Spinal cord (tissue), 10 donors: Measurements from ENCODE around the gene MTCL1. TPM values are rescaled to one million over a fixed set of nuclear protein-coding genes. Genes with fewer than 3 reads are reported as not detected.

ENCODE experiments used
- DNase-seq, 6 donors: peaks; one replicate each; pipeline versions ENCODE4 v3.0.0 to v3.0.0-alpha.2; 2013 to 2015; ENCODE audit warnings: low spot score in 6 of 6, low read depth in 4 of 6
- H3K27ac ChIP-seq: one replicate; pipeline ENCODE4 v1.5.1; 2013; ENCODE audit warnings: low read depth, low read length, control low read depth
- H3K27me3 ChIP-seq: one replicate; pipeline ENCODE4 v1.6.1; 2013; ENCODE audit warnings: low read length; ENCODE audit not compliant: control insufficient read depth, insufficient read depth
- H3K36me3 ChIP-seq: one replicate; pipeline ENCODE4 v1.6.1; 2013; ENCODE audit warnings: low read length; ENCODE audit not compliant: control insufficient read depth, insufficient read depth
- H3K4me1 ChIP-seq: one replicate; pipeline ENCODE4 v1.6.1; 2013; ENCODE audit warnings: low read length; ENCODE audit not compliant: control insufficient read depth, insufficient read depth
- H3K4me3 ChIP-seq: one replicate; pipeline ENCODE4 v1.5.1; 2013; ENCODE audit warnings: low read depth, low read length, control low read depth
- H3K9me3 ChIP-seq: one replicate; pipeline ENCODE4 v1.6.1; 2013; ENCODE audit warnings: low read length; ENCODE audit not compliant: control insufficient read depth, insufficient read depth
- WGBS: methylation state at CpG from one replicate; pipeline ENCODE4 v1.1.5; 2013; ENCODE audit warnings: missing lambda C conversion rate; ENCODE audit not compliant: insufficient coverage; 5-methylcytosine and 5-hydroxymethylcytosine counted together
- polyA plus RNA-seq, 2 donors: library from polyadenylated mRNA; unstranded; fragments of 120-200 nt; gene quantifications; one replicate each; pipeline ENCODE4 v1.2.1, GENCODE V29; 2013; ENCODE audit not compliant: insufficient read length in 2 of 2
- total RNA-seq, 2 donors: library from RNA; depleted of rRNA in 1 of 2; stranded (reverse); fragments of 120-200 nt in 1 of 2; fragments of >200 nt in 1 of 2; gene quantifications; one replicate each; pipeline versions ENCODE4 v1.2.3 to v1.2.4, GENCODE V29; 2013 to 2014
- donor health status: healthy.

The MTCL1 gene
- total and polyA plus RNA-seq, 4 donors = 11.3 to 24.8 (median 19.2) TPM

GRCh38 chr18:8721094-8721669 lies 15.8 kb downstream of the MTCL1 start:
- Histone ChIP-seq H3K4me3 (no peak overlapping the region), H3K9me3 (no peaks in the 10 kb centered on the region), H3K4me1 (no peaks in the 10 kb centered on the region), H3K36me3 (peaks cover 7% of the 10 kb centered on the region), H3K27ac (no peak overlapping the region), H3K27me3 (no peaks in the 10 kb centered on the region)
- no peak for DNase-seq
- WGBS = 75% methylated on average over 8 of the region's 9 CpGs

GRCh38 chr18:8721716-8722115 lies 16.4 kb downstream of the MTCL1 start:
- no peaks in the 10 kb centered on the region for H3K27me3 ChIP-seq
- no peaks in the 10 kb centered on the region for H3K4me1 ChIP-seq
- H3K4me3 ChIP-seq = no peak overlapping the region
- no peak for DNase-seq
- H3K36me3 ChIP-seq = peaks cover 10% of the 10 kb centered on the region
- no peaks in the 10 kb centered on the region for H3K9me3 ChIP-seq
- H3K27ac ChIP-seq = no peak overlapping the region
- 58% methylated on average over 2 of the region's 5 CpGs for WGBS

GRCh38 chr18:8722946-8723820 lies 17.8 kb downstream of the MTCL1 start:
- H3K27ac ChIP-seq = no peak overlapping the region
- H3K27me3 ChIP-seq = no peaks in the 10 kb centered on the region
- no peaks in the 10 kb centered on the region for H3K9me3 ChIP-seq
- 91% methylated on average over 10 of the region's 13 CpGs for WGBS
- peaks cover 10% of the 10 kb centered on the region for H3K36me3 ChIP-seq
- H3K4me1 ChIP-seq = no peaks in the 10 kb centered on the region
- no peak for DNase-seq
- H3K4me3 ChIP-seq = no peak overlapping the region

- Histone ChIP-seq H3K4me1 (no peaks in the 10 kb centered on the region), H3K27me3 (no peaks in the 10 kb centered on the region), H3K36me3 (peaks cover 7% of the 10 kb centered on the region), H3K9me3 (no peaks in the 10 kb centered on the region), H3K27ac (no peak overlapping the region), H3K4me3 (no peak overlapping the region)
- WGBS = 77% methylated on average over 4 of the region's 6 CpGs
- DNase-seq = no peak
Measured at GRCh38 chr18:8724452-8724851, 19.1 kb downstream of the MTCL1 start.

GRCh38 chr18:8726281-8726680 lies 20.9 kb downstream of the MTCL1 start:
- Histone ChIP-seq H3K9me3 (no peaks in the 10 kb centered on the region), H3K4me1 (peaks cover 4% of the 10 kb centered on the region), H3K4me3 (no peak overlapping the region), H3K27ac (no peak overlapping the region), H3K36me3 (peaks cover 4% of the 10 kb centered on the region), H3K27me3 (no peaks in the 10 kb centered on the region)
- no CpG with 5 or more reads among the region's 17 CpGs for WGBS
- DNase-seq = no peak

- Histone ChIP-seq H3K27ac (no peak overlapping the region), H3K27me3 (no peaks in the 10 kb centered on the region), H3K9me3 (no peaks in the 10 kb centered on the region), H3K4me3 (no peak overlapping the region), H3K36me3 (peaks cover 3% of the 10 kb centered on the region), H3K4me1 (peaks cover 4% of the 10 kb centered on the region)
- no peak for DNase-seq
- no CpG with 5 or more reads among the region's 4 CpGs for WGBS
Measured at GRCh38 chr18:8726963-8727705, 21.8 kb downstream of the MTCL1 start.

- H3K9me3 ChIP-seq = no peaks in the 10 kb centered on the region
- no peaks in the 10 kb centered on the region for H3K27me3 ChIP-seq
- no peak overlapping the region for H3K4me3 ChIP-seq
- H3K4me1 ChIP-seq = peaks cover 10% of the 10 kb centered on the region
- H3K27ac ChIP-seq = no peak overlapping the region
- DNase-seq = peak in 2 of 6 donors; percentile 49 to 52
- WGBS = 46% methylated on average over 9 of the region's 16 CpGs
- peaks cover 14% of the 10 kb centered on the region for H3K36me3 ChIP-seq
Measured at GRCh38 chr18:8730080-8730827, 24.9 kb downstream of the MTCL1 start.

GRCh38 chr18:8732442-8733360 lies 27.3 kb downstream of the MTCL1 start:
- 78% methylated on average over 15 of the region's 22 CpGs for WGBS
- H3K4me3 ChIP-seq = no peak overlapping the region
- H3K9me3 ChIP-seq = no peaks in the 10 kb centered on the region
- no peak for DNase-seq
- no peaks in the 10 kb centered on the region for H3K27me3 ChIP-seq
- H3K36me3 ChIP-seq = peaks cover 11% of the 10 kb centered on the region
- peaks cover 14% of the 10 kb centered on the region for H3K4me1 ChIP-seq
- H3K27ac ChIP-seq = no peak overlapping the region
